GM21447 (cell line): ENCODE data around the gene MINDY3.
"Not testable (repeated sequence)": the region's sequence is repeated elsewhere in the genome, so short reads cannot be mapped to it uniquely, and the experiment has no call there.

Experiments used
- ATAC-seq: cut with Tn5 transposase; IDR thresholded peaks from one replicate; pipeline ENCODE4 v1.9.1; 2021; ENCODE audit not compliant: unreplicated experiment

Gene MINDY3

DNA sequence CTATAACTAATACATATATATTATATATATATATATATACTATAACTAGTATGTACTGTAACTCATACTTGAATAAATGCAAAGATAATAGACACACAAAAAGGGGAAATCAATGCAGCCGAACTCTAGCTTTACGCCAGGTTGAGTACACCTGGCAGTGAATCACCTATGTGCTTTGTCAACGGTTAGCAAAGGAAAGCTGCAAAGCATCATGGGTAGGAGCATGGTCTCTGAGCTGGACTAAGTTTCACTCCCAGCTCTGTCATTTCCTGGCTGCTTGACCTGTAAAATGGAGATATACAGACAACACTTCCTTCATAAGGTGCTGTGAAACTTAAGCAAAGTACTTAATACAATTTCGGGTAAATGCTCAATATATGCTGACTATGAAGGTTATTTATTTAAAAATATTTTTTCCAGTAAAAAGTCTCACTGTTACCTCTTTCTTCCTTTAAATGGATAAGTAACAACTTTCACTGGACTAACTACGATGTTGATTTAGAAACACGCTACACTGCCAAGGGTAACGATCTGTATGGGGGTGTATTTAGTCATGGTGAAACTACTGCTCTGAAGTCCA is 78.8 kb downstream of the MINDY3 start:
- no peak for ATAC-seq

- no peak for ATAC-seq
Measured at GRCh38 chr10:15780353-15781135, 79.8 kb downstream of the MINDY3 start.

- ATAC-seq, result no peak
Measured at GRCh38 chr10:15775513-15775912, 84.8 kb downstream of the MINDY3 start.

DNA sequence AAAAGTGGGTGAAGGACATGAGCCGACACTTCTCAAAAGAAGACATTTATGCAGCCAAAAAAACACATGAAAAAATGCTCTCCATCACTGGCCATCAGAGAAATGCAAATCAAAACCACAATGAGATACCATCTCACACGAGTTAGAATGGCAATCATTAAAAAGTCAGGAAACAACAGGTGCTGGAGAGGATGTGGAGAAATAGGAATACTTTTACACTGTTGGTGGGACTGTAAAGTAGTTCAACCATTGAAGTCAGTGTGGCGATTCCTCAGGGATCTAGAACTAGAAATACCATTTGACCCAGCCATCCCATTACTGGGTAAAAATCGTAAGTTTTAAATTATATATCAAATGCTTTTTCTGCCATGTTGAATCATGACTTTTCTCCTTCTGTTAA is 85.8 kb downstream of the MINDY3 start:
- ATAC-seq, result not testable (repeated sequence)

DNA sequence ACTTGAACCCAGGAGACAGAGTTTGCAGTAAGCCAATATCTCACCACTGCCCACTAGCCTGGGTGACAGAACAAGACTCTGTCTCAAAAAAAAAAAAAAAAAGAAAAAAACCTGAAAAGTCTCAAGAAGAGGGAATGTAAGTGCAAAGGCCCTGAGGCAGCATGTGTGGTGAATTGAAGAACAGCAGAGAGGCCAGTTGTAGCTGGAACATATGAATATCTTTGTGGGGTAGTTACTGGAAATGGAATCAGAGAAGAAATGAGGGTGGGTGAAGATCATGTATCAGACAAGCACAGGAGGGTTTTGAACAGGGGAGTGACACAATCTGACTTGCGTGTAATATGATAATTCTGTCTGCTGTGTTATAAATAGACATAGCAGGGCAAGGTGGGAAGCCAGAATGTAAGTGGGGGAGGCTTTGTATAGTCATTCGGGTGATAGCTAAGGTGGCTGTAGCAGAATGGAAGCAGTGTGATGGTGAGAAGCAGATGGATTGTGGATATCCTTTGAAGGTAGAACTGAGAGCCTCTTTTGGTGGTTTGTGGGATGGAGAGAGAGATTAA is 95.3 kb downstream of the MINDY3 start:
- no peak for ATAC-seq

DNA sequence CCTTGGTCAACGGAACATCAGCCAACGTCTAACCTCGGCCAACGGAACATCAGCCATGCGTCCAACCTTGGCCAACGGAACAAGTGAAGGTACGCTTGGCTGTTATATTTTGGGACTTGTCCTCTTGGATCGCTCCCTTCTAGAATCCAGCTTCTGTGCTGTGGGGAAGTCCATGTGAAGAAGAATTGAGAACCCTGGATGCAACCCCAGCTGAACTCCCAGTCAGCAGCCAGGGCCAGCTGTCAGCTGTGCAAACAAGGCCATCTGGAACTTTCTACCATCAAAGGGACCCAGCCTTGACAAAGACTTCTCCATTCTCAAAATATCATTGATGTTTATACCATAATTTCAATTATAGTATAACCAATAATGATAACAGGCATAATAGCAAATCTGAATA is 97.3 kb downstream of the MINDY3 start:
- no peak for ATAC-seq

DNA sequence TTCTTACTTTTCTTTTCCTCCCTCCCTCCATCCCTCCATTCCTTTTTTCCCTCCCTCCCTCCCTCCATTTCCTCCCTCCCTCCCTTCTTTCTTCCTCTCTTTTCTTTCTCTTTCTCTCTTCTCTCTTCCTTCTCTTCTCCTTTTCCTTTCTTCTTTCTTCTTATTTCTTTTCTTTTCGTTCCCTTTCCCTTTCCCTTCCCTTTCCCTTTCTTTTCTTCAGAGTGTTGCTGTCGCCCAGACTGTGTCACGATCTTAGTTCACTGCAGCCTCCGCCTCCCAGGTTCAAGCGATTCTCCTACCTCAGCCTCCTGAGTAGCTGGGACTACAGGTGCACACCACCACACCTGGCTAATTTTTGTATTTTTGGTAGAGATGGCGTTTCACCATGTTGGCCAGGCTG is 98.1 kb downstream of the MINDY3 start:
- not testable (repeated sequence) for ATAC-seq

DNA sequence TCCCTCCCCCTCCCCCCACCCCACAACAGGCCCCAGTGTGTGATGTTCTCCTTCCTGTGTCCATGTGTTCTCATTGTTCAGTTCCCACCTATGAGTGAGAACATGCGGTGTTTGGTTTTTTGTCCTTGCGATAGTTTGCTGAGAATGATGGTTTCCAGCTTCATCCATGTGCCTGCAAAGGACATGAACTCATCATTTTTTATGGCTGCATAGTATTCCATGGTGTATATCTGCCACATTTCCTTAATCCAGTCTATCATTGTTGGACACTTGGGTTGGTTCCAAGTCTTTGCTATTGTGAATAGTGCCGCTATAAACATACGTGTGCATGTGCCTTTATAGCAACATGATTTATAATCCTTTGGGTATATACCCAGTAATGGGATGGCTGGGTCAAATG is 99.1 kb downstream of the MINDY3 start:
- ATAC-seq, result not testable (repeated sequence)

DNA sequence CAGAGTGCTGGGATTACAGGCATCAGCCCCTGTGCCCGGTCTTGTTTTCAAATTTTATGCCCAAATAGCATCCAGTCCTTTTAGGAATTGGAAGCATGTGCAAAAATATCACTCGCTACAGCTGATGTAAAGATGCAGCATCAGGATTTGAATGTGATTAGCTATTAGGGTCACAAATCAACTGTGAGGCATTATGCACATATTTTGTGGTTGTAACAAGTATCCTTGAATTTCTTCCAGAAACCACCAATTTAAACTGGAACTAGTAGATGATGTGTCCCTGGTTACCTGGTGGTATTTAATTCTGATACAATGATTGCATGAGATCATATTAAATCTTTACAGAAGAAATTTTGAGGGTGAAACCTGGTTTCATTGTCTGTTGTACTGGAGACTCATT is 99.6 kb downstream of the MINDY3 start:
- ATAC-seq, result no peak

- no peak for ATAC-seq
Measured at GRCh38 chr10:15759265-15759664, 101.0 kb downstream of the MINDY3 start.

DNA sequence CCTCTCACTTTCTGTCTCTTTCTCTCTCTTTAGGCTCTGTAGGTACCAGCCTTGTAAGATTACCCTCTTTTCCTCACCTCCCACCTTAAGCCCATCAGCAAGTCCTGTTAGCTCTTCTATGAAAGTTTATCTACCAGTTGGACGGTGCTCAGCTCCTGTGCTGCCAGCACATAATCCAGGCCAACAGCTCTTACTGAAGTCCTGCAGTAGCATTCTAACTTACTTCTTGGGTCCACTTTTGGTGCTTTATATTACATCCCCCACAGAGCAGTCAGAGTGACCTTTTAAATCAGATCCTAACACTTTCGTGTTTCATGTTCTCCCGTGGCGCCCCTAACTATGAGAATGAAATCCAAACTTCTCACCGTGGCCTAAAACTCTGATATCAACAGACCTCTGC is 101.7 kb downstream of the MINDY3 start:
- no peak for ATAC-seq

- ATAC-seq, result no peak
Measured at GRCh38 chr10:15754937-15755336, 105.4 kb downstream of the MINDY3 start.

DNA sequence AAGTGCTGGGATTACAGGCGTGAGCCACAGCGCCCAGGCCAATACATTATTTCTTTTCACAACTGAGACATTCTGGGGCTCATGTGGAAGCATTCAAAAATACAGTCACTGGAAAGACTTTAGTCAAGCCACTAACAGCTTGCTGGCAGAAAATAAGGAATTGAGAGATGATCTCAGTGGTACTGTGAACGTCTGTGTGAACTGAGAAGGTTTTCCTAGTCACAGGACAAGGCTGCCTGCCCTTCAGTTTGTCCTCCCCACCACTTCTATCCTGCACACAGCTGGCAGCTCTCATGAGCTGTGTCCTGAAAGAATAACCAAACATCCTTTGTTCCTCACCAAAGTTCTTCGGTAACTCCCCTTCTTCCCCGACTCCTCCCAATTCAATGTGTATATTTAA is 109.3 kb downstream of the MINDY3 start:
- ATAC-seq, result no peak

DNA sequence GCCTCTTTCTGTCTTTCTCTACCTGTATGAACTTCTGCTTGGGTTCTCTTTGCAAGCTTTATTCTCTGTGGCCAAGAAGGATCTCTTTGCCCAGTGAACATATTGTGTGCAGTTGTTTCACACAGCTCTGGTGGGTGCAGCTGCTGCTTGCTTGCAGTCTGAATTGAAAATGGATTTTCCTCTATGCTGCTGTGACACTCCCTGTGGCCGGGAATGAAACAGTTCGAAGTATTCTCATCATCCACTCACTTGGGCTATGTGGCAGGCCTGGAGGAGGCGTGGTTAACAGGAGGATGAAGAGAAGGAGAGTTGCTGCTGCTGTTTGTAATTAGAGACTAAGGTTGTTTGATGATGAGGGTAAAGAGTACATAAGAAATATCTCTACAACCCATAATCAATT is 112.2 kb downstream of the MINDY3 start:
- ATAC-seq, result no peak

- ATAC-seq, result no peak
Measured at GRCh38 chr10:15747632-15748031, 112.7 kb downstream of the MINDY3 start.

GRCh38 chr10:15745751-15746150 is 114.6 kb downstream of the MINDY3 start:
- ATAC-seq, result no peak

- ATAC-seq, result no peak
Measured at GRCh38 chr10:15744217-15744865, 116.0 kb downstream of the MINDY3 start.

DNA sequence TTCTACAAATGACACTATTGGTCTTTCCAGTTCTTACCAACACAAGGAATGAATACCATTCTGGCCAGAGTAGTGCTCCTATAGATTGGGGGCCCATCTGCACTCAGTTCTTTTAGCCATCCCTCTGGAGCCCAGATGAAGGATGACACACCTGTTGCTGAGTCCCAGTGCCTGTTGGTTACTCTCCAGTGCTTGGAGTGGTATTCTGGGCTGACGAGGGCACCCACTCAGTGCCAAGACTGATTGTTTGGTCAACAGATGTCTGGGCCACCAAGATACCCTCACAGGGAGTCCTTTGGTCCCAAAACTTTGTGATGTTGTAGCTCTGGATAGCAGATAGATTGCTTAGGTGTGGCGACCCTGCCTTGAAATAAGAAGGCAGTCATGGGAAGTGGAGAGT is 116.9 kb downstream of the MINDY3 start:
- ATAC-seq, result no peak

GRCh38 chr10:15742836-15743235 is 117.5 kb downstream of the MINDY3 start:
- no peak for ATAC-seq

- no peak for ATAC-seq
Measured at GRCh38 chr10:15742102-15742501, 118.2 kb downstream of the MINDY3 start.

GRCh38 chr10:15741581-15741980 is 118.7 kb downstream of the MINDY3 start:
- no peak for ATAC-seq

- ATAC-seq, result no peak
Measured at GRCh38 chr10:15740261-15740660, 120.0 kb downstream of the MINDY3 start.
